Measurements from ENCODE around the gene NOC2L.

- no peak for TF ChIP-seq CTCF (IDR thresholded peaks at IDR 0.05)
- no peak for TF ChIP-seq POLR2A (IDR thresholded peaks at IDR 0.05)
Observed at GRCh38 chr1:966704-967300, 7.7 kb upstream of the NOC2L start.
